ENCODE data around the gene ZFHX3. TPM values are rescaled to one million over a fixed set of nuclear protein-coding genes. Genes with fewer than 3 reads are reported as not detected.

ZFHX3 gene
- polyA plus RNA-seq, 1 donor = 8.8 TPM

GRCh38 chr16:72934636-72935403 is 113.1 kb downstream of the ZFHX3 start:
- DNase-seq (ENCODE audit: low read depth) = no peak

GRCh38 chr16:72932677-72933335 is 115.1 kb downstream of the ZFHX3 start:
- DNase-seq (ENCODE audit: low read depth) = no peak

- DNase-seq (ENCODE audit: low read depth) = no peak
Observed at GRCh38 chr16:72932050-72932449, 115.9 kb downstream of the ZFHX3 start.

GRCh38 chr16:72930396-72930795 is 117.5 kb downstream of the ZFHX3 start:
- DNase-seq (ENCODE audit: low read depth) = no peak

GRCh38 chr16:72928090-72928981 is 119.6 kb downstream of the ZFHX3 start:
- DNase-seq (ENCODE audit: low read depth) = no peak

- DNase-seq (ENCODE audit: low read depth) = no peak
Observed at GRCh38 chr16:72927199-72928089, 120.5 kb downstream of the ZFHX3 start.

- no peak for DNase-seq (ENCODE audit: low read depth)
Observed at GRCh38 chr16:72926177-72927070, 121.5 kb downstream of the ZFHX3 start.

- DNase-seq (ENCODE audit: low read depth) = no peak
Observed at GRCh38 chr16:72925631-72925979, 122.3 kb downstream of the ZFHX3 start.

GRCh38 chr16:72924927-72925630 is 122.8 kb downstream of the ZFHX3 start:
- DNase-seq (ENCODE audit: low read depth) = no peak

- no peak for DNase-seq (ENCODE audit: low read depth)
Observed at GRCh38 chr16:72924537-72924926, 123.4 kb downstream of the ZFHX3 start.

- DNase-seq (ENCODE audit: low read depth) = no peak
Observed at GRCh38 chr16:72923757-72924156, 124.2 kb downstream of the ZFHX3 start.

- no peak for DNase-seq (ENCODE audit: low read depth)
Observed at GRCh38 chr16:72922714-72923113, 125.2 kb downstream of the ZFHX3 start.

GRCh38 chr16:72921620-72922019 is 126.3 kb downstream of the ZFHX3 start:
- no peak for DNase-seq (ENCODE audit: low read depth)

GRCh38 chr16:72921106-72921505 is 126.8 kb downstream of the ZFHX3 start:
- no peak for DNase-seq (ENCODE audit: low read depth)

- DNase-seq (ENCODE audit: low read depth) = no peak
Observed at GRCh38 chr16:72917051-72917450, 130.9 kb downstream of the ZFHX3 start.

- no peak for DNase-seq (ENCODE audit: low read depth)
Observed at GRCh38 chr16:72915331-72915730, 132.6 kb downstream of the ZFHX3 start.

- no peak for DNase-seq (ENCODE audit: low read depth)
Observed at GRCh38 chr16:72913551-72913950, 134.4 kb downstream of the ZFHX3 start.

- no peak for DNase-seq (ENCODE audit: low read depth)
Observed at GRCh38 chr16:72911971-72912370, 136.0 kb downstream of the ZFHX3 start.

- DNase-seq (ENCODE audit: low read depth) = no peak
Observed at GRCh38 chr16:72910875-72911274, 137.1 kb downstream of the ZFHX3 start.

GRCh38 chr16:72910381-72910780 is 137.5 kb downstream of the ZFHX3 start:
- no peak for DNase-seq (ENCODE audit: low read depth)

Measured in forelimb muscle (tissue), 1 donor.